Natural killer cell treated with Interleukin-12 subunit alpha and Interleukin-12 subunit beta and Interleukin-15 and Interleukin-18, amount 100 ng/mL, for 72 hours (primary cell): Measurements from ENCODE around the gene RBX1. TPM values are rescaled to one million over a fixed set of nuclear protein-coding genes. Genes with fewer than 3 reads are reported as not detected.

Source experiments
- ATAC-seq, 2 donors: fragments of 150-1000 bp; cut with Tn5 transposase in 1 of 2; sonication (Bioruptor Pico), chemical (Tn5 transposase) in 1 of 2; 2 replicates each; pipeline ENCODE4 v1.10.0; 2021
- DNase-seq: peaks from one replicate; pipeline ENCODE4 v3.0.0; 2022; ENCODE audit warnings: low spot score
- H3K27ac Mint-ChIP-seq, 2 donors: 1 replicate in 1 of 2; 2 replicates in 1 of 2; pipeline ENCODE4 v1.8.0; 2022; ENCODE audit warnings: mixed read lengths in 2 of 2, mild to moderate bottlenecking in 1 of 2, moderate library complexity in 1 of 2
- H3K27me3 Mint-ChIP-seq, 2 donors: 1 replicate in 1 of 2; 2 replicates in 1 of 2; pipeline ENCODE4 v1.8.0; 2022; ENCODE audit warnings: mixed read lengths in 2 of 2
- H3K36me3 Mint-ChIP-seq: one replicate; pipeline ENCODE4 v1.8.0; 2022; ENCODE audit warnings: mixed read lengths
- H3K4me1 Mint-ChIP-seq, 2 donors: 1 replicate in 1 of 2; 2 replicates in 1 of 2; pipeline ENCODE4 v1.8.0; 2022; ENCODE audit warnings: low read depth in 2 of 2, mixed read lengths in 2 of 2, mild to moderate bottlenecking in 1 of 2
- H3K4me3 Mint-ChIP-seq: one replicate; pipeline ENCODE4 v1.8.0; 2022; ENCODE audit warnings: mixed read lengths
- H3K9me3 Mint-ChIP-seq: 2 replicates; pipeline ENCODE4 v1.8.0; 2022; ENCODE audit warnings: mixed read lengths
- total RNA-seq, 2 donors: library from RNA; stranded (reverse); gene quantifications; one replicate each; pipeline ENCODE4 v1.2.3, GENCODE V29; 2022

RBX1 gene
- total RNA-seq, 2 donors from 2014 or later: 47.8 to 65.9 TPM

- ATAC-seq (peak; percentile 85 to 88), DNase-seq (no peak)
- no peaks in the 10 kb centered on the region for H3K9me3 Mint-ChIP-seq
- H3K4me3 Mint-ChIP-seq: peak overlapping the region; percentile 87
- peaks cover 0 to 3% of the 10 kb centered on the region in 2 donors for H3K4me1 Mint-ChIP-seq
- H3K36me3 Mint-ChIP-seq: no peaks in the 10 kb centered on the region
- peaks cover 17 to 21% of the 10 kb centered on the region in 2 donors for H3K27me3 Mint-ChIP-seq
- H3K27ac Mint-ChIP-seq: peak overlapping the region in 1 of 2 donors; percentile 72
Measured at GRCh38 chr22:41021613-41022454, 70.7 kb downstream of the RBX1 start.

- Mint-ChIP-seq H3K4me1 (peaks cover 0 to 3% of the 10 kb centered on the region in 2 donors), H3K36me3 (no peaks in the 10 kb centered on the region), H3K27me3 (peaks cover 17 to 21% of the 10 kb centered on the region in 2 donors), H3K9me3 (no peaks in the 10 kb centered on the region), H3K27ac (no peak overlapping the region), H3K4me3 (peak overlapping the region; percentile 62)
- DNase-seq: peak; percentile 64
- peak; percentile 69 for ATAC-seq
Measured at GRCh38 chr22:41022470-41023298, 71.5 kb downstream of the RBX1 start.

Other genes with a start within 250 kb of the RBX1 start
- gene SLC25A17, start 132.0 kb upstream of the RBX1 start, total RNA-seq: 10 to 100 TPM; 31.0 to 39.1 TPM
- 100 to 1,000 TPM; 119 to 126 TPM for gene ST13, start 94.7 kb upstream of the RBX1 start, total RNA-seq
- 10 to 100 TPM; 16.2 to 26.1 TPM for gene XPNPEP3, start 94.2 kb upstream of the RBX1 start, total RNA-seq
- not detected for gene DNAJB7, start 89.3 kb upstream of the RBX1 start, total RNA-seq
- gene EP300, start 141.2 kb downstream of the RBX1 start, total RNA-seq: 100 to 1,000 TPM in 1 of 2 donors, 10 to 100 TPM in 1; 92.0 to 106 TPM